Measurements from ENCODE around the gene NRG4. TPM values are rescaled to one million over a fixed set of nuclear protein-coding genes. Genes with fewer than 3 reads are reported as not detected.

NRG4 gene
- total RNA-seq, 1 experiment from 2014 or later, result 0.39 TPM

DNA sequence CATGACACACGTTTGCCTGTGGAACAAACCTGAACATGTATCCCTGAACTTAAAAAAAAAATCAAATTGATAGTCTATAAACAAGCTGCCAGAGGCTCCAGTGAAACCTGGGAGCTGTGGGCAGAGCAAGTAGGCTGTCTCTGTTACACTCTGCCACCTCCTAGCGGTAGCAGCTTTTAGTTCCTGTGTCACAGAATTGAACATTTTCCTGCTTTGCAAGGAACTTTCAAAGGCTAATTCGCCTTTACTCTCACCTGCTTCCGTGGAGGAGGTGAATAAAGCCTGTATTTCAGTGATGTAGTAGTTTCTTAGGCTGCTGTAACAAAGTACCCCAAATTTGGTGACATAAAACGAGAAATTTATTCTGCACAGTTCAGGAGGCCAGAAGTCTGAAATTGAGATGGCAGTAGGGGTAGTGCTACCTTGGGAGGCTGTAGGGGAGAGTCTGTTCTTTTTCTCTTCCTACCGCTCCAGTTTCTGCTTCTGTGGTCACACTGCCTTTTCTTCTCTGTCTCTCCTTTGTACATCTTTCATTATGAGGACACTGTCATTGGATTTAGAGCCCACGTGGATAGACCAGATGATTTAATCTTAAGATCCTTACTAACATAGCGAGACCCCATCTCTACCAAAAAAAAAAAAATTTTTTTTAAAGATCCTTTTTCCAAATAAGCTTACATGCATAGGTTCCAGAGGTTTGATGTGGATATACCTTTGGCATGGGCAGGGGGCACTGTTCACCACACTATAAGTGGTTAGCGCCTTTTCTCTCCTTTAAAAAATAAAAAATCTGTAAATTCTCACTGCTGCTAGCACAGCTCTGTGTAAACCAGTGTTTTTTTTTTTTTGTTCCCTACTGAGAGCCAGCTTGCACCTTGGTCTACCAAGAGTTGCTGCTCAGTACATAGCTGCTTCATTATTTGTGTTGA lies 83.3 kb downstream of the NRG4 start:
- peaks cover 30% of the 10 kb centered on the region for H3K36me3 ChIP-seq (ENCODE audit: control insufficient read depth, insufficient read depth, low read length)
- intact Hi-C loops (cut with micrococcal nuclease; ENCODE audit: unreplicated experiment), result loop anchor here (10.0 kb wide), 1 partner anchor 114 kb away; no protein-coding TSS in a partner anchor
- ChIA-PET POLR2A (interaction anchor here (0.6 to 0.7 kb wide), 4 partner anchors 13 to 100 kb away, joined by 3 to 7 read pairs (median 6); no protein-coding TSS in a partner anchor), CTCF (interaction anchor here (0.6 to 1.4 kb wide), 9 partner anchors 14 to 210 kb away, joined by 3 to 11 read pairs (median 4); no protein-coding TSS in a partner anchor)
- H3K4me1 ChIP-seq (ENCODE audit: control insufficient read depth, insufficient read depth, low read length), result no peaks in the 10 kb centered on the region
- ATAC-seq (peak; percentile 74), DNase-seq (ENCODE audit: low read depth, low spot score) (no peak)
- no peaks in the 10 kb centered on the region for H3K27me3 ChIP-seq (ENCODE audit: control insufficient read depth, insufficient read depth, low read length)
- TF ChIP-seq SIN3A (IDR thresholded peaks at IDR 0.05; ENCODE audit: borderline replicate concordance, insufficient read depth, low read depth, low read length) (no peak), TCF7L2 (IDR thresholded peaks at IDR 0.05; ENCODE audit: low read depth, low read length) (no peak), POLR2AphosphoS5 (IDR thresholded peaks at IDR 0.05; ENCODE audit: low read depth, low read length) (no peak)
- TF ChIP-seq, protein P1, sequence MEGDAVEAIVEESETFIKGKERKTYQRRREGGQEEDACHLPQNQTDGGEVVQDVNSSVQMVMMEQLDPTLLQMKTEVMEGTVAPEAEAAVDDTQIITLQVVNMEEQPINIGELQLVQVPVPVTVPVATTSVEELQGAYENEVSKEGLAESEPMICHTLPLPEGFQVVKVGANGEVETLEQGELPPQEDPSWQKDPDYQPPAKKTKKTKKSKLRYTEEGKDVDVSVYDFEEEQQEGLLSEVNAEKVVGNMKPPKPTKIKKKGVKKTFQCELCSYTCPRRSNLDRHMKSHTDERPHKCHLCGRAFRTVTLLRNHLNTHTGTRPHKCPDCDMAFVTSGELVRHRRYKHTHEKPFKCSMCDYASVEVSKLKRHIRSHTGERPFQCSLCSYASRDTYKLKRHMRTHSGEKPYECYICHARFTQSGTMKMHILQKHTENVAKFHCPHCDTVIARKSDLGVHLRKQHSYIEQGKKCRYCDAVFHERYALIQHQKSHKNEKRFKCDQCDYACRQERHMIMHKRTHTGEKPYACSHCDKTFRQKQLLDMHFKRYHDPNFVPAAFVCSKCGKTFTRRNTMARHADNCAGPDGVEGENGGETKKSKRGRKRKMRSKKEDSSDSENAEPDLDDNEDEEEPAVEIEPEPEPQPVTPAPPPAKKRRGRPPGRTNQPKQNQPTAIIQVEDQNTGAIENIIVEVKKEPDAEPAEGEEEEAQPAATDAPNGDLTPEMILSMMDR (IDR thresholded peaks at IDR 0.05), result peak; percentile 74
- H3K27ac ChIP-seq (ENCODE audit: low read length), result no peak overlapping the region
- H3K9me3 ChIP-seq (ENCODE audit: control insufficient read depth, insufficient read depth, low read depth, low read length), result no peaks in the 10 kb centered on the region
- in situ Hi-C loops (cut with HindIII; ENCODE audit: low pct_unique_long_range_greater_than_20kb, low sequenced_read_pairs), result no loop called here
- H3K4me3 ChIP-seq (ENCODE audit: low read depth in 2 of 2, low read length in 2 of 2), result no peak overlapping the region
- no TSS peak for BruUV-seq (replicated peaks)

DNA sequence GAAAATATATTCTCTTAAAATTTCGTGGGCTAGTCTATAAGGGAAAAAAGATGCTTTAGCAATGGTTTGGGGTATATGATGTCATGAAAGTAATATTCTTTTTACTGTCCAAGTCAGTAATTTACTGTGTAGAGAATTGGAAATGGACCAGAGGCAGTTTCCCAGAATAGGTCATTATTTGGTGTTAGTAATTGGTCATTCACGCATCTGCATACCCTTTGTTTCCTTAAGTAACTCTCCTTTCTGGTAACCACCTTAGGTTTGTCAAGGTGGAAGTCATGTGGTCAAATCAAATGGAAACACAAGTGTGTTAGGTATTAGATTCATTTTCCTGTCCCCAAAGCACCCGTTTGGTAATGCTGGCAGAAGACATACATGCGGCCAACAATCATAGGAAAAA lies 84.6 kb downstream of the NRG4 start:
- intact Hi-C loops (cut with micrococcal nuclease; ENCODE audit: unreplicated experiment), result loop anchor here (10.0 kb wide), 1 partner anchor 113 kb away; no protein-coding TSS in a partner anchor
- CTCF ChIA-PET, result no interaction called here
- H3K4me1 ChIP-seq (ENCODE audit: control insufficient read depth, insufficient read depth, low read length), result no peaks in the 10 kb centered on the region
- no peak overlapping the region for H3K4me3 ChIP-seq (ENCODE audit: low read depth in 2 of 2, low read length in 2 of 2)
- no peaks in the 10 kb centered on the region for H3K27me3 ChIP-seq (ENCODE audit: control insufficient read depth, insufficient read depth, low read length)
- H3K36me3 ChIP-seq (ENCODE audit: control insufficient read depth, insufficient read depth, low read length), result peaks cover 23% of the 10 kb centered on the region
- H3K27ac ChIP-seq (ENCODE audit: low read length), result no peak overlapping the region
- DNase-seq (ENCODE audit: low read depth, low spot score) (no peak), ATAC-seq (no peak)
- no peaks in the 10 kb centered on the region for H3K9me3 ChIP-seq (ENCODE audit: control insufficient read depth, insufficient read depth, low read depth, low read length)
- POLR2A ChIA-PET, result interaction anchor here (0.6 kb wide), 2 partner anchors 36 to 88 kb away, joined by 5 read pairs; no protein-coding TSS in a partner anchor
- TF ChIP-seq TCF7L2 (IDR thresholded peaks at IDR 0.05; ENCODE audit: low read depth, low read length) (no peak), SIN3A (IDR thresholded peaks at IDR 0.05; ENCODE audit: borderline replicate concordance, insufficient read depth, low read depth, low read length) (no peak), POLR2AphosphoS5 (IDR thresholded peaks at IDR 0.05; ENCODE audit: low read depth, low read length) (no peak)
- TF ChIP-seq, protein P1 (IDR thresholded peaks at IDR 0.05), result no peak
- in situ Hi-C loops (cut with HindIII; ENCODE audit: low pct_unique_long_range_greater_than_20kb, low sequenced_read_pairs), result no loop called here
- BruUV-seq (replicated peaks), result no TSS peak

DNA sequence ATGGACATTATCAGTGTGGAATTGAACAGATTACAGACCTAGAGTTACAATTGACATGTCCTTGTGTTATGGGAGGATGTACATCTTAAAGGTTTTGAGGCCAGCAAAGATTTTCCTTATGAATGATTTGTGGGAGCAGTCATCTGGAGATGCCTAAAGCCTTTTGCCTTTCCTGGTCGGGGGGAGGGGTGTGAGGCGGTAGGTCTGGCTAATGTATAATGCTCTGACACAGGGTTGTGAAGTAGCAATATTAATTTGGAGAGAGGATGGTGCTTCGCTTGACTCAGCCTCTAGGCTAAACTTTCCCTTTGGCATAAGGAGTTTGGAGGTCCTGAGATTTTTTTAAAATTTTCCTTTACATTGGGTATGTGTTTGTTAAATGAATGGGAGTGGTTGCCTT lies 85.3 kb downstream of the NRG4 start:
- no TSS peak for BruUV-seq (replicated peaks)
- ChIA-PET POLR2A (interaction anchor here (0.6 kb wide), 1 partner anchor 37 kb away, joined by 5 read pairs; no protein-coding TSS in a partner anchor), CTCF (no interaction called here)
- H3K4me1 ChIP-seq (ENCODE audit: control insufficient read depth, insufficient read depth, low read length), result no peaks in the 10 kb centered on the region
- intact Hi-C loops (cut with micrococcal nuclease; ENCODE audit: unreplicated experiment), result loop anchor here (10.0 kb wide), 1 partner anchor 112 kb away; no protein-coding TSS in a partner anchor
- no peak overlapping the region for H3K27ac ChIP-seq (ENCODE audit: low read length)
- H3K9me3 ChIP-seq (ENCODE audit: control insufficient read depth, insufficient read depth, low read depth, low read length), result no peaks in the 10 kb centered on the region
- no peak for TF ChIP-seq TCF7L2 (IDR thresholded peaks at IDR 0.05; ENCODE audit: low read depth, low read length)
- no peak for TF ChIP-seq SIN3A (IDR thresholded peaks at IDR 0.05; ENCODE audit: borderline replicate concordance, insufficient read depth, low read depth, low read length)
- no peak for TF ChIP-seq POLR2AphosphoS5 (IDR thresholded peaks at IDR 0.05; ENCODE audit: low read depth, low read length)
- TF ChIP-seq, protein P2, sequence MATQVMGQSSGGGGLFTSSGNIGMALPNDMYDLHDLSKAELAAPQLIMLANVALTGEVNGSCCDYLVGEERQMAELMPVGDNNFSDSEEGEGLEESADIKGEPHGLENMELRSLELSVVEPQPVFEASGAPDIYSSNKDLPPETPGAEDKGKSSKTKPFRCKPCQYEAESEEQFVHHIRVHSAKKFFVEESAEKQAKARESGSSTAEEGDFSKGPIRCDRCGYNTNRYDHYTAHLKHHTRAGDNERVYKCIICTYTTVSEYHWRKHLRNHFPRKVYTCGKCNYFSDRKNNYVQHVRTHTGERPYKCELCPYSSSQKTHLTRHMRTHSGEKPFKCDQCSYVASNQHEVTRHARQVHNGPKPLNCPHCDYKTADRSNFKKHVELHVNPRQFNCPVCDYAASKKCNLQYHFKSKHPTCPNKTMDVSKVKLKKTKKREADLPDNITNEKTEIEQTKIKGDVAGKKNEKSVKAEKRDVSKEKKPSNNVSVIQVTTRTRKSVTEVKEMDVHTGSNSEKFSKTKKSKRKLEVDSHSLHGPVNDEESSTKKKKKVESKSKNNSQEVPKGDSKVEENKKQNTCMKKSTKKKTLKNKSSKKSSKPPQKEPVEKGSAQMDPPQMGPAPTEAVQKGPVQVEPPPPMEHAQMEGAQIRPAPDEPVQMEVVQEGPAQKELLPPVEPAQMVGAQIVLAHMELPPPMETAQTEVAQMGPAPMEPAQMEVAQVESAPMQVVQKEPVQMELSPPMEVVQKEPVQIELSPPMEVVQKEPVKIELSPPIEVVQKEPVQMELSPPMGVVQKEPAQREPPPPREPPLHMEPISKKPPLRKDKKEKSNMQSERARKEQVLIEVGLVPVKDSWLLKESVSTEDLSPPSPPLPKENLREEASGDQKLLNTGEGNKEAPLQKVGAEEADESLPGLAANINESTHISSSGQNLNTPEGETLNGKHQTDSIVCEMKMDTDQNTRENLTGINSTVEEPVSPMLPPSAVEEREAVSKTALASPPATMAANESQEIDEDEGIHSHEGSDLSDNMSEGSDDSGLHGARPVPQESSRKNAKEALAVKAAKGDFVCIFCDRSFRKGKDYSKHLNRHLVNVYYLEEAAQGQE (IDR thresholded peaks at IDR 0.05; ENCODE audit: insufficient read depth in 1 of 2, low read depth in 2 of 2, low read length in 1 of 2), result no peak
- TF ChIP-seq, protein P1 (IDR thresholded peaks at IDR 0.05), result no peak
- H3K27me3 ChIP-seq (ENCODE audit: control insufficient read depth, insufficient read depth, low read length), result no peaks in the 10 kb centered on the region
- no peak overlapping the region for H3K4me3 ChIP-seq (ENCODE audit: low read depth in 2 of 2, low read length in 2 of 2)
- peaks cover 22% of the 10 kb centered on the region for H3K36me3 ChIP-seq (ENCODE audit: control insufficient read depth, insufficient read depth, low read length)
- no peak for DNase-seq (ENCODE audit: low read depth, low spot score)
- no peak for ATAC-seq
- in situ Hi-C loops (cut with HindIII; ENCODE audit: low pct_unique_long_range_greater_than_20kb, low sequenced_read_pairs), result no loop called here
